A549 (cell line): Measurements from ENCODE around the gene POLR2I. TPM values are rescaled to one million over a fixed set of nuclear protein-coding genes. Genes with fewer than 3 reads are reported as not detected.
A peak's percentile ranks its signal among the peaks of the same experiment; 100 is the strongest.

Experiments
- ATAC-seq, 2 experiments: fragments of 200-7000 bp in 1 of 2; fragments of >200 bp in 1 of 2; cut with Nextera tagmentation in 1 of 2; cut with Tn5 transposase in 1 of 2; 3 replicates each; pipeline versions ENCODE4 v1.8.0 to v1.9.1; 2018 to 2020; ENCODE audit warnings: mild to moderate bottlenecking in 1 of 2, moderate library complexity in 1 of 2
- CTCF ChIA-PET: fragments of 300-600 bp; sonication (Branson Sonifier 250); formaldehyde crosslinking; extraction: SDS; loops from one replicate; lab custom pipeline; 2021; ENCODE audit warnings: antibody characterized with exemption, inconsistent platforms; lab: Yijun Ruan, JAX
- POLR2A ChIA-PET: fragments of 350-600 bp; formaldehyde crosslinking; extraction: SDS; loops from one replicate; lab custom pipeline; 2021; ENCODE audit warnings: antibody characterized with exemption, inconsistent platforms; lab: Yijun Ruan, JAX
- DNase-seq, 2 experiments: peaks; one replicate each; pipeline versions ENCODE4 v3.0.0 to v3.0.0-alpha.2; 2011 to 2016; ENCODE audit warnings: low read depth in 1 of 2, low spot score in 1 of 2
- FAIRE-seq: peaks from 2 replicates; lab custom pipeline; 2011; peaks lifted over from hg19 to GRCh38; lab: Jason Lieb, UNC
- H3K27ac ChIP-seq, 2 experiments: fragments of >200 bp; sonication (Bioruptor Twin); formaldehyde crosslinking; 3 replicates each; pipeline ENCODE4 v1.5.1; 2016 to 2017
- H3K4me1 ChIP-seq: fragments of >200 bp; sonication (Bioruptor Twin); formaldehyde crosslinking; 3 replicates; pipeline ENCODE4 v1.6.1; 2016
- H3K4me2 ChIP-seq: fragments of >200 bp; sonication (Bioruptor Twin); formaldehyde crosslinking; 3 replicates; pipeline ENCODE4 v1.6.1; 2016
- H3K4me3 ChIP-seq: fragments of >200 bp; sonication (Bioruptor Twin); formaldehyde crosslinking; 3 replicates; pipeline ENCODE4 v1.5.1; 2016
- H3K9me3 ChIP-seq: fragments of >200 bp; sonication (Bioruptor Twin); formaldehyde crosslinking; 3 replicates; pipeline ENCODE4 v1.6.1; 2016
- ATOH8 ChIP-seq: fragments of 250-450 bp; sonication (Bioruptor Pico); IDR thresholded peaks from 2 replicates; pipeline ENCODE4 v1.5.0; 2020; ENCODE audit warnings: low read depth, mild to moderate bottlenecking, moderate library complexity
- CBX8 ChIP-seq: fragments of 200-600 bp; sonication (generic); IDR thresholded peaks from 2 replicates; pipeline ENCODE4 v1.6.1; 2016
- CHD2 ChIP-seq: fragments of 150-350 bp; IDR thresholded peaks from 2 replicates; pipeline ENCODE4 v1.6.1; 2014; ENCODE audit warnings: low read length; ENCODE audit not compliant: partially characterized antibody
- CHD4 ChIP-seq: fragments of 200-600 bp; sonication (generic); IDR thresholded peaks from 2 replicates; pipeline ENCODE4 v1.6.1; 2016; ENCODE audit warnings: antibody characterized with exemption, mild to moderate bottlenecking, borderline replicate concordance
- E2F6 ChIP-seq: IDR thresholded peaks from 2 replicates; pipeline ENCODE4 v1.6.1; 2012; ENCODE audit warnings: low read depth, borderline replicate concordance
- EHF ChIP-seq: fragments of 250-450 bp; sonication (Bioruptor Pico); IDR thresholded peaks from 2 replicates; pipeline ENCODE4 v1.5.0; 2020; ENCODE audit warnings: mild to moderate bottlenecking
- ESRRA ChIP-seq: fragments of 150-350 bp; IDR thresholded peaks from 2 replicates; pipeline ENCODE4 v1.6.1; 2014; ENCODE audit warnings: mild to moderate bottlenecking, low read length, borderline replicate concordance
- FOXS1 ChIP-seq: fragments of 250-450 bp; sonication (Bioruptor Pico); IDR thresholded peaks from 2 replicates; pipeline ENCODE4 v1.5.0; 2020; ENCODE audit warnings: mild to moderate bottlenecking, moderate library complexity
- HES2 ChIP-seq: fragments of >200 bp; sonication (Bioruptor Twin); formaldehyde crosslinking; IDR thresholded peaks from 2 replicates; pipeline ENCODE4 v1.6.1; 2016
- HEYL ChIP-seq: fragments of 250-450 bp; sonication (Bioruptor Pico); IDR thresholded peaks from 2 replicates; pipeline ENCODE4 v1.8.0; 2021; ENCODE audit warnings: mild to moderate bottlenecking, moderate library complexity
- JUNB ChIP-seq: fragments of >200 bp; sonication (Bioruptor Twin); formaldehyde crosslinking; IDR thresholded peaks from 2 replicates; pipeline ENCODE4 v1.6.1; 2016
- KDM5A ChIP-seq: fragments of 200-600 bp; sonication (generic); IDR thresholded peaks from 2 replicates; pipeline ENCODE4 v1.6.1; 2016; ENCODE audit warnings: antibody characterized with exemption, mild to moderate bottlenecking
- MAZ ChIP-seq: fragments of 150-350 bp; IDR thresholded peaks from 2 replicates; pipeline ENCODE4 v1.6.1; 2014; ENCODE audit warnings: antibody characterized with exemption, low read depth, low read length, borderline replicate concordance
- MYC ChIP-seq: IDR thresholded peaks from 2 replicates; pipeline ENCODE4 v1.6.1; 2012; ENCODE audit warnings: mild to moderate bottlenecking, inconsistent platforms, low read length, improper control_type of control experiment, borderline replicate concordance
- NFE2L2 ChIP-seq: fragments of 150-350 bp; conservative IDR thresholded peaks from 2 replicates; pipeline ENCODE4 v1.6.1; 2014; ENCODE audit warnings: low read length
- PHF8 ChIP-seq: fragments of 200-600 bp; sonication (generic); IDR thresholded peaks from 2 replicates; pipeline ENCODE4 v1.6.1; 2016; ENCODE audit warnings: low read depth, mild to moderate bottlenecking, antibody characterized with exemption, moderate library complexity, borderline replicate concordance
- POLR2A ChIP-seq: IDR thresholded peaks from 2 replicates; pipeline ENCODE4 v1.6.1; 2012; ENCODE audit warnings: mild to moderate bottlenecking, low read length
- RFX5 ChIP-seq: fragments of 450-650 bp; IDR thresholded peaks from 2 replicates; pipeline ENCODE4 v1.7.1; 2014; ENCODE audit warnings: antibody characterized with exemption, mild to moderate bottlenecking, moderate library complexity
- SREBF2 ChIP-seq: fragments of 450-650 bp; IDR thresholded peaks from 2 replicates; pipeline ENCODE4 v1.6.1; 2014; ENCODE audit warnings: mild to moderate bottlenecking, moderate library complexity
- TFCP2L1 ChIP-seq: fragments of 250-450 bp; sonication (Bioruptor Pico); IDR thresholded peaks from 2 replicates; pipeline ENCODE4 v1.5.0; 2021; ENCODE audit warnings: mild to moderate bottlenecking
- TP53 ChIP-seq: fragments of 250-450 bp; sonication (Bioruptor Pico); IDR thresholded peaks from 2 replicates; pipeline ENCODE4 v1.5.0; 2021; ENCODE audit warnings: mild to moderate bottlenecking, moderate library complexity
- ZC3H11A ChIP-seq: fragments of 450-650 bp; IDR thresholded peaks from 2 replicates; pipeline ENCODE4 v1.6.1; 2014; ENCODE audit warnings: antibody characterized with exemption, mild to moderate bottlenecking
- ZNF302 ChIP-seq: fragments of 250-450 bp; sonication (Bioruptor Pico); IDR thresholded peaks from 2 replicates; pipeline ENCODE4 v1.9.0; 2021; ENCODE audit warnings: inconsistent platforms, mild to moderate bottlenecking, moderate library complexity
- WGBS: methylation state at CpG from one replicate; pipeline ENCODE4 v1.1.6; 2017; ENCODE audit errors: missing lambda C conversion rate; 5-methylcytosine and 5-hydroxymethylcytosine counted together
- polyA plus RNA-seq, 4 experiments: library from polyadenylated mRNA; depleted of rRNA in 3 of 4; stranded (reverse); fragments of >200 nt; fragmentation: RNase III in 1 of 4; extraction: RNeasy Plus Mini Kit Qiagen cat#74134 plus additional on column Dnase treatment in 1 of 4; gene quantifications; 2 replicates in 3 of 4; 3 replicates in 1 of 4; pipeline ENCODE4 v1.2.3, GENCODE V29; 2011 to 2017

The POLR2I gene
- polyA plus RNA-seq, 2 of the 4 experiments (the other 2 are of a cell fraction): 123 to 277 TPM

GRCh38 chr19:36150586-36150985 lies 35.9 kb upstream of the POLR2I start:
- Histone ChIP-seq H3K4me3 (no peak overlapping the region), H3K27ac (no peak overlapping the region)
- POLR2A ChIA-PET: interaction anchor here (0.7 to 1.1 kb wide), 3 partner anchors 23 to 36 kb away, joined by 3 to 4 read pairs (median 4); partner anchors contain the start of genes POLR2I and TBCB
- CTCF ChIA-PET: interaction anchor here (0.6 to 7.2 kb wide), 4 partner anchors 21 to 90 kb away, joined by 3 to 67 read pairs (median 6); partner anchors contain the start of gene ZNF565
- peak; percentile 8 to 25; a peak in 3 of 6 replicates for ATAC-seq
- no peak for DNase-seq
- TF ChIP-seq ESRRA (no peak), SREBF2 (no peak), HES2 (no peak), POLR2A (no peak), ZC3H11A (no peak), ATOH8 (CRISPR knock-in tag) (no peak), HEYL (CRISPR knock-in tag) (no peak), MYC (no peak), KDM5A (no peak), EHF (no peak), MAZ (no peak)
- TF ChIP-seq, all 56 proteins: peak for 0
- 82% methylated on average over 5 of the region's 5 CpGs for WGBS
- Histone ChIP-seq H3K9me3 (no peaks in the 10 kb centered on the region), H3K4me1 (no peaks in the 10 kb centered on the region), H3K4me2 (no peak overlapping the region)
- FAIRE-seq: no peak

GRCh38 chr19:36149673-36150406 lies 35.2 kb upstream of the POLR2I start:
- ChIA-PET CTCF (interaction anchor here (0.6 to 7.2 kb wide), 5 partner anchors 18 to 89 kb away, joined by 3 to 67 read pairs (median 4); no protein-coding TSS in a partner anchor), POLR2A (interaction anchor here (0.7 to 1.1 kb wide), 2 partner anchors 10 to 35 kb away, joined by 3 to 4 read pairs; partner anchors contain the start of genes CAPNS1, POLR2I and TBCB)
- WGBS: 91% methylated on average over 13 of the region's 13 CpGs
- Histone ChIP-seq H3K4me1 (no peaks in the 10 kb centered on the region), H3K27ac (no peak overlapping the region), H3K4me3 (no peak overlapping the region), H3K4me2 (no peak overlapping the region), H3K9me3 (no peaks in the 10 kb centered on the region)
- FAIRE-seq (no peak), DNase-seq (no peak), ATAC-seq (peak; percentile 7 to 20; a peak in 4 of 6 replicates)
- TF ChIP-seq CHD2 (no peak), HEYL (CRISPR knock-in tag) (no peak), JUNB (no peak), SREBF2 (no peak), CBX8 (no peak), MYC (no peak), RFX5 (no peak), PHF8 (no peak)

- 95% methylated on average over 6 of the region's 6 CpGs for WGBS
- Histone ChIP-seq H3K27ac (no peak overlapping the region), H3K4me3 (no peak overlapping the region), H3K9me3 (no peaks in the 10 kb centered on the region), H3K4me2 (no peak overlapping the region), H3K4me1 (peaks cover 9% of the 10 kb centered on the region)
- TF ChIP-seq CBX8: no peak
- TF ChIP-seq TP53 (CRISPR knock-in tag): no peak
- TF ChIP-seq NFE2L2: no peak
- no peak for TF ChIP-seq ZNF302 (CRISPR knock-in tag)
- no peak for TF ChIP-seq FOXS1 (CRISPR knock-in tag)
- no peak for TF ChIP-seq CHD4
- no peak for TF ChIP-seq ZC3H11A
- no peak for TF ChIP-seq E2F6
- no peak for TF ChIP-seq JUNB
- TF ChIP-seq TFCP2L1 (CRISPR knock-in tag): no peak
- TF ChIP-seq PHF8: no peak
- ATAC-seq: no peak
- no peak for DNase-seq
- no peak for FAIRE-seq
- POLR2A ChIA-PET: interaction anchor here (0.8 to 1.2 kb wide), 2 partner anchors 8 to 30 kb away, joined by 5 read pairs; partner anchors contain the start of gene POLR2I
- CTCF ChIA-PET: interaction anchor here (0.6 to 7.1 kb wide), 9 partner anchors 9 to 84 kb away, joined by 3 to 61 read pairs (median 7); no protein-coding TSS in a partner anchor
Measured at GRCh38 chr19:36144624-36145023, 29.9 kb upstream of the POLR2I start.
